ENCODE results near the gene TMEM63A. TPM values are rescaled to one million over a fixed set of nuclear protein-coding genes. Genes with fewer than 3 reads are reported as not detected.

Gene TMEM63A
- total and polyA plus RNA-seq, 10 of the 15 experiments (the other 5 are each of a cell fraction or from before 2014, with no cell fraction given) = 1.3 to 33.5 (median 15.2) TPM

DNA sequence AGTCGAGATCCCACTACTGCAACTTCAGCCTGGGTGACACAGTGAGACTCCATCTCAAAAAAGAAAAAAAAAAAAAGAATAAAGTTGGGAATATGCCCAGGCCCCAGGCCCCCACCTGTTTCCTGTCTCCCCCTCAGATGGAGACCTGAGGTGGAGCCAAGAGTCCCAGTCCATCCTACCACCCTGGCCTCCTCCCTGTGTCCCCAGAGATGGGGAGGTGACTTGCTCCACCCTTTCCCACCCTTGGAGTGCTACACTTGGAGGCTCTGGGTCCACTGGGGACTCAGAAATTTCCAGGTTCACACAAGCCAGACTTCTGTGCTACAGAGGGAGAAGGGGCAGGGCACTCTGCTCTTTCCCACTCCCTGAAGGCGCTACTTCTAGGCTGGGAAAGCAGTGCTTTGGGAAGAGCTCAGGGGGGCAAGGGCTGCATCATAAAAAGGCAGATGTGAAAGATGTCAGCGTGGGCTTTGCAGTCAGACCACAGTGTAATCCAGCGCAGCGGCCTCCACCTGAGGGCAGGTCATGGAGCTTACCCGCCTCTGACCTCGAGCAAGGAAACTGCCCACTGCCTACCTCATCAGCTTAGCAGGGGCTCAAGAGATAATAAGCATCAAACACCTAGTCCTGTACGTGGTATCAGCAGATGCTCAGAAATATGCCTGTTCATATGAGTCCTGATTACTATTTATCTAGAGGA, 13.4 kb downstream of the TMEM63A start:
- peaks cover 6% of the 10 kb centered on the region for H3K4me1 ChIP-seq (ENCODE audit: control insufficient read depth, insufficient read depth, low read length)
- H3K9me3 ChIP-seq (replicated peaks; ENCODE audit: control insufficient read depth, insufficient read depth, low read length) = no peaks in the 10 kb centered on the region
- H3K27me3 ChIP-seq (replicated peaks in 1 of 2; ENCODE audit: control insufficient read depth in 2 of 2, insufficient read depth in 2 of 2, low read length in 1 of 2) = no peaks in the 10 kb centered on the region
- H4K20me1 ChIP-seq (ENCODE audit: control insufficient read depth, insufficient read depth) = no peaks in the 10 kb centered on the region
- no peak overlapping the region for H3K27ac ChIP-seq (ENCODE audit: control insufficient read depth, insufficient read depth)
- in situ Hi-C loops (cut with MboI) = no loop called here
- intact Hi-C loops (cut with micrococcal nuclease; ENCODE audit: unreplicated experiment) = no loop called here
- ATAC-seq (no peak), DNase-seq (ENCODE audit: low read depth, low spot score) (no peak), FAIRE-seq (no peak)
- no peak overlapping the region for H3K4me2 ChIP-seq (ENCODE audit: control insufficient read depth, insufficient read depth)
- peaks cover 9 to 28% of the 10 kb centered on the region in 2 experiments for H3K36me3 ChIP-seq (ENCODE audit: control insufficient read depth in 2 of 2, insufficient read depth in 2 of 2, low read length in 1 of 2)
- no peaks in the 10 kb centered on the region for H3K79me2 ChIP-seq (ENCODE audit: control insufficient read depth, insufficient read depth, low read length)
- CTCF ChIA-PET = no interaction called here
- H2AFZ ChIP-seq (ENCODE audit: control insufficient read depth, low read depth, low read length) = no peak overlapping the region
- RAD21 ChIA-PET (ENCODE audit: unreplicated experiment) = no interaction called here
- POLR2A ChIA-PET = no interaction called here
- no peak overlapping the region for H3K9ac ChIP-seq (ENCODE audit: control insufficient read depth, insufficient read depth, low read length)
- H3K4me3 ChIP-seq = no peak overlapping the region
- SMC1A ChIA-PET (ENCODE audit: uncharacterized antibody, unreplicated experiment) = interaction anchor here (0.8 kb wide), 2 partner anchors 11 to 13 kb away, joined by 3 read pairs; no protein-coding TSS in a partner anchor
- BruUV-seq (replicated peaks) = no TSS peak
- WGBS (ENCODE audit: insufficient coverage, insufficient replicate concordance, low lambda C conversion rate, missing lambda C conversion rate) = 92% methylated on average over 8 of the region's 8 CpGs
- TF ChIP-seq CEBPZ (IDR thresholded peaks at IDR 0.05; ENCODE audit: low read depth, low read length) (no peak), NFYB (IDR thresholded peaks at IDR 0.05; ENCODE audit: insufficient read depth, low read depth, low read length) (no peak), MEF2B (IDR thresholded peaks at IDR 0.05; ENCODE audit: partially characterized antibody, poor library complexity, severe bottlenecking) (no peak), BHLHE40 (IDR thresholded peaks at IDR 0.05; ENCODE audit: borderline replicate concordance in 1 of 2, low read depth in 2 of 2, low read length in 1 of 2) (no peak), MTA3 (IDR thresholded peaks at IDR 0.05; ENCODE audit: borderline replicate concordance, low read length) (no peak), PAX8 (IDR thresholded peaks at IDR 0.05) (no peak), ZNF384 (IDR thresholded peaks at IDR 0.05; ENCODE audit: borderline replicate concordance, low read depth, low read length) (no peak), MTA2 (IDR thresholded peaks at IDR 0.05; ENCODE audit: low read depth) (no peak), E4F1 (IDR thresholded peaks at IDR 0.05; ENCODE audit: borderline replicate concordance, partially characterized antibody) (no peak), JUND (IDR thresholded peaks at IDR 0.05; ENCODE audit: low read depth, low read length) (no peak), WRNIP1 (IDR thresholded peaks at IDR 0.05; ENCODE audit: borderline replicate concordance, low read depth, low read length) (no peak), PKNOX1 (IDR thresholded peaks at IDR 0.05) (no peak), YBX1 (IDR thresholded peaks at IDR 0.05) (no peak), TCF7 (IDR thresholded peaks at IDR 0.05; ENCODE audit: borderline replicate concordance) (no peak), DPF2 (IDR thresholded peaks at IDR 0.05) (no peak)
- TF ChIP-seq, protein P1, sequence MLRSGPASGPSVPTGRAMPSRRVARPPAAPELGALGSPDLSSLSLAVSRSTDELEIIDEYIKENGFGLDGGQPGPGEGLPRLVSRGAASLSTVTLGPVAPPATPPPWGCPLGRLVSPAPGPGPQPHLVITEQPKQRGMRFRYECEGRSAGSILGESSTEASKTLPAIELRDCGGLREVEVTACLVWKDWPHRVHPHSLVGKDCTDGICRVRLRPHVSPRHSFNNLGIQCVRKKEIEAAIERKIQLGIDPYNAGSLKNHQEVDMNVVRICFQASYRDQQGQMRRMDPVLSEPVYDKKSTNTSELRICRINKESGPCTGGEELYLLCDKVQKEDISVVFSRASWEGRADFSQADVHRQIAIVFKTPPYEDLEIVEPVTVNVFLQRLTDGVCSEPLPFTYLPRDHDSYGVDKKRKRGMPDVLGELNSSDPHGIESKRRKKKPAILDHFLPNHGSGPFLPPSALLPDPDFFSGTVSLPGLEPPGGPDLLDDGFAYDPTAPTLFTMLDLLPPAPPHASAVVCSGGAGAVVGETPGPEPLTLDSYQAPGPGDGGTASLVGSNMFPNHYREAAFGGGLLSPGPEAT (IDR thresholded peaks at IDR 0.05; ENCODE audit: low read depth) = no peak
